Activated naive CD4-positive, alpha-beta T cell treated with anti-CD3 and anti-CD28 coated beads, Interleukin-2, amount 50 U/mL, for 24 hours (primary cell): Measurements from ENCODE around the gene TAF11L14.
"Not testable (repeated sequence)": the region's sequence is repeated elsewhere in the genome, so short reads cannot be mapped to it uniquely, and the experiment has no call there.

ENCODE experiments used
- H3K27ac Mint-ChIP-seq: one replicate; pipeline ENCODE4 v1.8.0; 2021; ENCODE audit warnings: mild to moderate bottlenecking, mixed read lengths
- H3K27me3 Mint-ChIP-seq: one replicate; pipeline ENCODE4 v1.8.0; 2021; ENCODE audit warnings: mixed read lengths
- H3K36me3 Mint-ChIP-seq: one replicate; pipeline ENCODE4 v1.8.0; 2021; ENCODE audit warnings: mixed read lengths
- H3K4me1 Mint-ChIP-seq: one replicate; pipeline ENCODE4 v1.8.0; 2021; ENCODE audit warnings: mixed read lengths
- H3K4me3 Mint-ChIP-seq: one replicate; pipeline ENCODE4 v1.8.0; 2021; ENCODE audit warnings: mild to moderate bottlenecking, mixed read lengths
- H3K9me3 Mint-ChIP-seq: one replicate; pipeline ENCODE4 v1.8.0; 2021; ENCODE audit warnings: mixed read lengths

Gene TAF11L14

GRCh38 chr5:17634160-17634559 is at the start of gene TAF11L14:
Gene TAF11L14 (plus strand): TSS chr5:17634460.
- Mint-ChIP-seq H3K27ac (no peak within 1 kb of the TSS), H3K4me1 (no peaks in the 10 kb centered on the region), H3K4me3 (no peak within 1 kb of the TSS), H3K27me3 (no peaks in the 10 kb centered on the region), H3K9me3 (peaks cover under 1% of the 10 kb centered on the region), H3K36me3 (no peaks in the 10 kb centered on the region)

- not testable (repeated sequence) for H3K27ac Mint-ChIP-seq, H3K4me1 Mint-ChIP-seq, H3K27me3 Mint-ChIP-seq, H3K9me3 Mint-ChIP-seq, H3K36me3 Mint-ChIP-seq, H3K4me3 Mint-ChIP-seq
Measured at GRCh38 chr5:17585658-17586057, 48.6 kb upstream of the TAF11L14 start, which contains the start of gene TAF11L7. Gene TAF11L7 (minus strand): TSS chr5:17585758.

DNA sequence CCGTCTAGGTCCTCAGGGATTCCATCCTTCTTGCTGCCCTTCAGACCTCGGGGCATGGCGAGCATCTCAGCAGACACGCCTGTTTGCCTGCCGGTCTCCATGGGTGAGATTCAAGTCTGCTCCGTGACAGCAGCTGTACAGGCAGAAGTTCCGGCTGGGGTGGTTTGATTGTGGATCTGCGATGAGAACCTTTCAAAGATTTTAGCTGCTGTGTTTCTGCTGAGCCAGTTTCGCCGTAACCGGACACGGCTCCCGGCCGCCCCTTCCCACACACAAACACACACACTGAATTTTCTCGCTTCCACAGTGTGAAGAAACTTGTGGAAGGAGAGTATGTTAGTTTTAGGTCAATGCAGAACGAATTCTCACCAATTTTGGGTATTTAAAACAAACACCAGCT is 43.4 kb upstream of the TAF11L14 start, which contains the start of gene TAF11L8:
Gene TAF11L8 (minus strand): TSS at position 101 of the 400 bp plus-strand sequence.
- H3K27ac Mint-ChIP-seq, H3K4me1 Mint-ChIP-seq, H3K36me3 Mint-ChIP-seq, H3K4me3 Mint-ChIP-seq, H3K9me3 Mint-ChIP-seq, H3K27me3 Mint-ChIP-seq: not testable (repeated sequence)

- H3K36me3 Mint-ChIP-seq, H3K4me1 Mint-ChIP-seq, H3K9me3 Mint-ChIP-seq, H3K27ac Mint-ChIP-seq, H3K4me3 Mint-ChIP-seq, H3K27me3 Mint-ChIP-seq: not testable (repeated sequence)
Measured at GRCh38 chr5:17594255-17594654, 40.0 kb upstream of the TAF11L14 start, which contains the start of gene TAF11L9. Gene TAF11L9 (minus strand): TSS chr5:17594394.

DNA sequence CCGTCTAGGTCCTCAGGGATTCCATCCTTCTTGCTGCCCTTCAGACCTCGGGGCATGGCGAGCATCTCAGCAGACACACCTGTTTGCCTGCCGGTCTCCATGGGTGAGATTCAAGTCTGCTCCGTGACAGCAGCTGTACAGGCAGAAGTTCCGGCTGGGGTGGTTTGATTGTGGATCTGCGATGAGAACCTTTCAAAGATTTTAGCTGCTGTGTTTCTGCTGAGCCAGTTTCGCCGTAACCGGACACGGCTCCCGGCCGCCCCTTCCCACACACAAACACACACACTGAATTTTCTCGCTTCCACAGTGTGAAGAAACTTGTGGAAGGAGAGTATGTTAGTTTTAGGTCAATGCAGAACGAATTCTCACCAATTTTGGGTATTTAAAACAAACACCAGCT is 36.5 kb upstream of the TAF11L14 start, which contains the start of gene TAF11L10:
Gene TAF11L10 (minus strand): TSS at position 101 of the 400 bp plus-strand sequence.
- H3K4me1 Mint-ChIP-seq, H3K4me3 Mint-ChIP-seq, H3K27ac Mint-ChIP-seq, H3K9me3 Mint-ChIP-seq, H3K27me3 Mint-ChIP-seq, H3K36me3 Mint-ChIP-seq: not testable (repeated sequence)

GRCh38 chr5:17603880-17604279 is 30.4 kb upstream of the TAF11L14 start, which contains the start of gene TAF11L11:
Gene TAF11L11 (plus strand): TSS chr5:17604183.
- not testable (repeated sequence) for H3K4me3 Mint-ChIP-seq, H3K27me3 Mint-ChIP-seq, H3K4me1 Mint-ChIP-seq

DNA sequence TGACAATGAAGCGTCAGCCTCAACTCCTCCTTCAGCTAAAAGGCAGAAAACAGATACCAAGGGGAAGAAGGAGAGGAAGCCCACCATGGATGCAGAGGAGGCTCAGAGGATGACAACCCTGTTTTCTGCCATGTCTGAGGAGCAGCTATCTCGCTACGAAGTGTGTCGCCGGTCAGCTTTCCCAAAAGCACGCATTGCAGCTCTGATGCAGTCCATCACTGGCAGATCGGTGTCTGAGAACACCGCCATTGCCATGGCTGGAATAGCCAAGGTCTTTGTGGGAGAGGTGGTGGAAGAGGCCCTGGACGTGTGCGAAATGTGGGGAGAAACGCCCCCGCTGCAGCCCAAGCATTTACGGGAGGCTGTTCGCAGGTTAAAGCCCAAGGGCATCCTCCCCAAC is 29.3 kb upstream of the TAF11L14 start:
- Mint-ChIP-seq H3K36me3 (no peaks in the 10 kb centered on the region), H3K4me3 (no peak overlapping the region), H3K9me3 (peaks cover 9% of the 10 kb centered on the region), H3K27ac (no peak overlapping the region), H3K27me3 (no peaks in the 10 kb centered on the region), H3K4me1 (no peaks in the 10 kb centered on the region)

More at GRCh38 chr5:17603880-17604279, 30.4 kb upstream of the TAF11L14 start, which contains the start of gene TAF11L11:
- H3K36me3 Mint-ChIP-seq, H3K27ac Mint-ChIP-seq, H3K9me3 Mint-ChIP-seq: not testable (repeated sequence)

GRCh38 chr5:17607461-17607860 is 26.8 kb upstream of the TAF11L14 start:
- not testable (repeated sequence) for H3K36me3 Mint-ChIP-seq, H3K4me1 Mint-ChIP-seq, H3K4me3 Mint-ChIP-seq, H3K27me3 Mint-ChIP-seq, H3K9me3 Mint-ChIP-seq, H3K27ac Mint-ChIP-seq

- H3K36me3 Mint-ChIP-seq, H3K4me3 Mint-ChIP-seq, H3K9me3 Mint-ChIP-seq, H3K4me1 Mint-ChIP-seq, H3K27ac Mint-ChIP-seq, H3K27me3 Mint-ChIP-seq: not testable (repeated sequence)
Measured at GRCh38 chr5:17610092-17610491, 24.2 kb upstream of the TAF11L14 start, which contains the start of gene TAF11L12. Gene TAF11L12 (plus strand): TSS chr5:17610392.

GRCh38 chr5:17614872-17615605 is 19.2 kb upstream of the TAF11L14 start:
- Mint-ChIP-seq H3K4me3 (no peak overlapping the region), H3K36me3 (no peaks in the 10 kb centered on the region), H3K27me3 (no peaks in the 10 kb centered on the region), H3K4me1 (no peaks in the 10 kb centered on the region), H3K9me3 (no peaks in the 10 kb centered on the region), H3K27ac (no peak overlapping the region)

- Mint-ChIP-seq H3K27ac (no peak overlapping the region), H3K36me3 (no peaks in the 10 kb centered on the region), H3K9me3 (no peaks in the 10 kb centered on the region), H3K4me3 (no peak overlapping the region), H3K4me1 (no peaks in the 10 kb centered on the region), H3K27me3 (no peaks in the 10 kb centered on the region)
Measured at GRCh38 chr5:17619354-17619753, 14.9 kb upstream of the TAF11L14 start.

GRCh38 chr5:17620627-17621026 is 13.6 kb upstream of the TAF11L14 start:
- no peaks in the 10 kb centered on the region for H3K27me3 Mint-ChIP-seq
- no peaks in the 10 kb centered on the region for H3K4me1 Mint-ChIP-seq
- no peak overlapping the region for H3K27ac Mint-ChIP-seq
- no peaks in the 10 kb centered on the region for H3K9me3 Mint-ChIP-seq
- H3K36me3 Mint-ChIP-seq, result no peaks in the 10 kb centered on the region
- H3K4me3 Mint-ChIP-seq, result no peak overlapping the region

DNA sequence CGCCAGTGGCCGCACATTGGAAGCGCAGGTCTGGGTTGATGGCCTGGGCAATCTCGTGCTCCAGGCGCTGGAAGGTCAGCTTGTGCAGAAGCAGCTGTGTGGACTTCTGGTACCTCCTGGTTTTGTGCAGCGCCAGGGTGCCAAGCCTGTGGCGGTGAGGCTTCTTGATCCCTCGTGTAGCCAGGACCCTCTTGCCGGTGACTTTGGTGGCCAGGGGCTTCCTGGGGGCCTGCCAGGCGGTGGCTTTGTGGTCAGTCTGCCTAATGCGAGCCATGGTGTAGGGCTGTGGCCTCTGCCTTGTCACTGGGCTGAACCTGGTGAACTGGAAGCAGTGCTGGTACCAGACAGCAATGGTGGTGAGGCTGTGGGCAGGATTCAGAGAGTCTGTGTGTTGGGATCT is 8.6 kb upstream of the TAF11L14 start:
- peaks cover 5% of the 10 kb centered on the region for H3K9me3 Mint-ChIP-seq
- no peaks in the 10 kb centered on the region for H3K36me3 Mint-ChIP-seq
- H3K4me1 Mint-ChIP-seq, result no peaks in the 10 kb centered on the region
- H3K27ac Mint-ChIP-seq, result no peak overlapping the region
- no peak overlapping the region for H3K4me3 Mint-ChIP-seq
- no peaks in the 10 kb centered on the region for H3K27me3 Mint-ChIP-seq

GRCh38 chr5:17631788-17632187 is 2.5 kb upstream of the TAF11L14 start, which contains the start of gene TAF11L13:
Gene TAF11L13 (plus strand): TSS chr5:17632088.
- not testable (repeated sequence) for H3K4me3 Mint-ChIP-seq, H3K4me1 Mint-ChIP-seq, H3K27me3 Mint-ChIP-seq, H3K36me3 Mint-ChIP-seq, H3K9me3 Mint-ChIP-seq, H3K27ac Mint-ChIP-seq

DNA sequence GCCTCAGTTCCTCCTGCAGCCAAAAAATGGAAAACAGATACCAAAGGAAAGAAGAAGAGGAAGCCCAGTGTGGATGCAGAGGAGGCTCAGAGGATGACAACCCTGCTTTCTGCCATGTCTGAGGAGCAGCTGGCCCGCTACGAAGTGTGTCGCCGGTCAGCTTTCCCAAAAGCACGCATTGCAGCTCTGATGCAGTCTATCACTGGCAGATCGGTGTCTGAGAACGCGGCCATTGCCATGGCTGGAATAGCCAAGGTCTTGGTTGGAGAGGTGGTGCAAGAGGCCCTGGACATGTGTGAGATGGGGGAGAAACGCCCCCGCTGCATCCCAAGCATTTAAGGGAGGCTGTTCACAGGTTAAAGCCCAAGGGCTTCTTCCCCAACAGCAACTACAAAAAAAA is 15.0 kb downstream of the TAF11L14 start:
- H3K36me3 Mint-ChIP-seq, result not testable (repeated sequence)

DNA sequence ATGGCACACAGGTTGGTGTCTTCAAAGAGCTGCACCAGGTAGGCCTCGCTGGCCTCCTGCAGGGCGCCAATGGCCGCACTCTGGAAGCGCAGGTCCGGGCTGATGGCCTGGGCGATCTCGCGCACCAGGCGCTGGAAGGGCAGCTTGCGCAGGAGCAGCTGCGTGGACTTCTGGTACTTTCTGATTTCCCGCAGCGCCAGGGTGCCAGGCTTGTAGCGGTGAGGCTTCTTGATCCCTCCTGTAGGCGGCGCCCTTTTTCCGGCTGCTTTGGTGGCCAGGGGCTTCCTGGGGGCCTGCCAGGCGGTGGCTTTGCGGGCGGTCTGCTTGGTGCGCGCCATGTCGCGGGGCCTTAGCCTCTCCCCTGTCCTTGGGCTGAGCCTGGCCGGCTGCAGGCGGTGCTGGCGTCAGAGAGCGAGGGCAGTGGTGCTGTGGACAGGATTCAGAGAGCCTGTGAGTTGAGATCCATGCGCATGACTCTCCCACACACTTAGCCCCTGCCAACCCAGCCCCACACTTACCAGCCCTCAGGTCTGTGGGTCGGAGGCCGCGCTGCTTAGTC is 21.0 kb downstream of the TAF11L14 start:
- H3K36me3 Mint-ChIP-seq, H3K4me3 Mint-ChIP-seq, H3K27ac Mint-ChIP-seq, H3K27me3 Mint-ChIP-seq, H3K4me1 Mint-ChIP-seq, H3K9me3 Mint-ChIP-seq: not testable (repeated sequence)

More for the DNA sequence above, 15.0 kb downstream of the TAF11L14 start:
- not testable (repeated sequence) for H3K4me3 Mint-ChIP-seq, H3K4me1 Mint-ChIP-seq, H3K27me3 Mint-ChIP-seq, H3K9me3 Mint-ChIP-seq, H3K27ac Mint-ChIP-seq
